Caco-2 (cell line): ENCODE measurements around the gene ARHGAP24. TPM values are rescaled to one million over a fixed set of nuclear protein-coding genes. Genes with fewer than 3 reads are reported as not detected.

Source experiments
- BruUV-seq: library from RNA; stranded (reverse); fragments of 400-500 nt; replicated peaks from 2 replicates; lab custom pipeline; 2021; lab: Mats Ljungman, UMichigan
- CTCF ChIA-PET: fragments of 300-600 bp; sonication (Branson Sonifier 250); formaldehyde crosslinking; loops from one replicate; lab custom pipeline; 2022; ENCODE audit warnings: antibody characterized with exemption; lab: Charles Lee
- POLR2A ChIA-PET: fragments of 300-600 bp; sonication (Branson Sonifier 250); formaldehyde crosslinking; loops from one replicate; lab custom pipeline; 2022; ENCODE audit warnings: antibody characterized with exemption; lab: Charles Lee
- DNase-seq, 2 experiments: peaks; one replicate each; pipeline versions ENCODE4 v3.0.0 to v3.0.0-alpha.2; 2020 to 2022
- H3K27me3 ChIP-seq: replicated peaks from 2 replicates; pipeline ENCODE4 v1.6.0; 2011; ENCODE audit warnings: low read length; ENCODE audit not compliant: control insufficient read depth, insufficient read depth
- H3K36me3 ChIP-seq: 2 replicates; pipeline ENCODE4 v1.5.1; 2011; ENCODE audit warnings: low read length; ENCODE audit not compliant: control insufficient read depth, insufficient read depth
- H3K4me1 ChIP-seq: fragments of 250-450 bp; sonication (Bioruptor Pico); 2 replicates; pipeline ENCODE4 v1.5.1; 2020; ENCODE audit warnings: mild to moderate bottlenecking
- H3K4me3 ChIP-seq: 2 replicates; pipeline ENCODE4 v1.5.1; 2011; ENCODE audit warnings: low read depth, mild to moderate bottlenecking, control low read depth, low read length
- H3K9me3 ChIP-seq: fragments of 250-450 bp; sonication (Bioruptor Pico); 2 replicates; pipeline ENCODE4 v1.5.1; 2020; ENCODE audit warnings: mild to moderate bottlenecking, moderate library complexity
- H3K27ac Mint-ChIP-seq: one replicate; pipeline ENCODE4 v1.8.0; 2022; ENCODE audit warnings: mixed read lengths; ENCODE audit not compliant: unreplicated experiment
- H3K27me3 Mint-ChIP-seq: one replicate; pipeline ENCODE4 v1.8.0; 2022; ENCODE audit warnings: mixed read lengths; ENCODE audit not compliant: insufficient read depth, unreplicated experiment
- H3K36me3 Mint-ChIP-seq: one replicate; pipeline ENCODE4 v1.8.0; 2022; ENCODE audit warnings: mild to moderate bottlenecking, mixed read lengths; ENCODE audit not compliant: insufficient read depth, unreplicated experiment
- H3K4me1 Mint-ChIP-seq: one replicate; pipeline ENCODE4 v1.8.0; 2022; ENCODE audit warnings: low read depth, mixed read lengths; ENCODE audit not compliant: unreplicated experiment
- H3K4me3 Mint-ChIP-seq: one replicate; pipeline ENCODE4 v1.8.0; 2022; ENCODE audit warnings: mild to moderate bottlenecking, moderate library complexity, mixed read lengths; ENCODE audit not compliant: unreplicated experiment
- H3K9me3 Mint-ChIP-seq: one replicate; pipeline ENCODE4 v1.8.0; 2022; ENCODE audit warnings: mixed read lengths; ENCODE audit not compliant: unreplicated experiment
- intact Hi-C: fragments of 100-400 bp; cut with micrococcal nuclease; formaldehyde crosslinking; loops from one replicate; pipeline ENCODE4 v1.10.0; 2022; ENCODE audit not compliant: unreplicated experiment
- total RNA-seq: library from RNA; stranded (reverse); gene quantifications from 2 replicates; pipeline ENCODE4 v1.2.3, GENCODE V29; 2022
- TF ChIP-seq, protein P1 (sequence below), 2 experiments: fragments of 200-600 bp in 1 of 2; IDR thresholded peaks; 1 replicate in 1 of 2; 2 replicates in 1 of 2; pipeline versions ENCODE4 v1.5.1 to v1.8.0; 2011 to 2022; ENCODE audit warnings: antibody characterized with exemption in 1 of 2, control low read depth in 1 of 2, inconsistent platforms in 1 of 2, low read depth in 1 of 2, low read length in 1 of 2, mild to moderate bottlenecking in 1 of 2, moderate library complexity in 1 of 2; ENCODE audit not compliant: insufficient read depth in 1 of 2, severe bottlenecking in 1 of 2, unreplicated experiment in 1 of 2

Gene ARHGAP24
- total RNA-seq, 1 experiment from 2014 or later: 2.8 TPM

GRCh38 chr4:85557016-85557901 is 82.3 kb downstream of the ARHGAP24 start:
- Mint-ChIP-seq H3K4me1 (no peaks in the 10 kb centered on the region), H3K36me3 (no peaks in the 10 kb centered on the region), H3K9me3 (peaks cover 14% of the 10 kb centered on the region), H3K27me3 (peaks cover 7% of the 10 kb centered on the region), H3K4me3 (no peak overlapping the region), H3K27ac (no peak overlapping the region)
- Histone ChIP-seq H3K27me3 (no peaks in the 10 kb centered on the region), H3K4me3 (no peak overlapping the region), H3K9me3 (no peaks in the 10 kb centered on the region), H3K36me3 (no peaks in the 10 kb centered on the region), H3K4me1 (no peaks in the 10 kb centered on the region)
- ChIA-PET POLR2A (no interaction called here), CTCF (interaction anchor here (0.6 kb wide), 2 partner anchors 193 to 333 kb away, joined by 3 to 5 read pairs; no protein-coding TSS in a partner anchor)
- no TSS peak for BruUV-seq
- no peak for DNase-seq
- TF ChIP-seq, protein P1, sequence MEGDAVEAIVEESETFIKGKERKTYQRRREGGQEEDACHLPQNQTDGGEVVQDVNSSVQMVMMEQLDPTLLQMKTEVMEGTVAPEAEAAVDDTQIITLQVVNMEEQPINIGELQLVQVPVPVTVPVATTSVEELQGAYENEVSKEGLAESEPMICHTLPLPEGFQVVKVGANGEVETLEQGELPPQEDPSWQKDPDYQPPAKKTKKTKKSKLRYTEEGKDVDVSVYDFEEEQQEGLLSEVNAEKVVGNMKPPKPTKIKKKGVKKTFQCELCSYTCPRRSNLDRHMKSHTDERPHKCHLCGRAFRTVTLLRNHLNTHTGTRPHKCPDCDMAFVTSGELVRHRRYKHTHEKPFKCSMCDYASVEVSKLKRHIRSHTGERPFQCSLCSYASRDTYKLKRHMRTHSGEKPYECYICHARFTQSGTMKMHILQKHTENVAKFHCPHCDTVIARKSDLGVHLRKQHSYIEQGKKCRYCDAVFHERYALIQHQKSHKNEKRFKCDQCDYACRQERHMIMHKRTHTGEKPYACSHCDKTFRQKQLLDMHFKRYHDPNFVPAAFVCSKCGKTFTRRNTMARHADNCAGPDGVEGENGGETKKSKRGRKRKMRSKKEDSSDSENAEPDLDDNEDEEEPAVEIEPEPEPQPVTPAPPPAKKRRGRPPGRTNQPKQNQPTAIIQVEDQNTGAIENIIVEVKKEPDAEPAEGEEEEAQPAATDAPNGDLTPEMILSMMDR (IDR thresholded peaks at IDR 0.05; ENCODE audit: insufficient read depth in 1 of 2, low read depth in 1 of 2, low read length in 1 of 2, severe bottlenecking in 1 of 2, unreplicated experiment in 1 of 2): no peak
- intact Hi-C loops: no loop called here

DNA sequence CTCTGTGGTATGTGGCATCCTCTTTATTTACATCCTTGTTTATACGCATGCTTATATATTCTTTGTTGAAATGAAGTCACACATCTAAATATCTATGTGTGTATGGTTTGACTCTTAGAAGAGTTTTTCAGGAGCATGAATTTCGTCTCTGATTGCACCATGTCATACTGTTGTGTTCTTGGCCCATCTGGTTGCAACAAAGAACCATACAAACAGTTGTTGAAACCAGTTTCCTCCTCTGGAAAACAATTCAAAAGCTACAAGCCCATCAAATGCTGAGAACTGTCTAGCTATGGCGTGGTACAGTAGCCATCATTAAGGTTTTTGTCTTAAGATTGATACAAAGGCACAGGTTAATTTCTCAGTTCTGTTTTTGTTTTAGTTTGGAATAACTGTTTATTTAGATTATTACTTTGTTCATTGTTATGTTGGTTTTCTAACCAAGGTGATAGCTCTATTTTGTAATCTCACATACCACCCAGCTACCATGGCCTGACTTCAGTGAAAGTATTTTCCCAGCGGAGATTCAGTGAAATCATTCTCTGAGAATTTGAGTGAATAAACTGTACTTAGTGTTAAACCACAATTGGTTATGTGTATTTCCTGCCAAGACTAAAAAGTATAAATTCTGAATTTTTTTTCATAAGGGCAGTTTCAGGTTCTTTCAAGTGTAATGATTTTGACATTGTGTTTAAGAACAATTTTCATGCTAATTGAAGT is 91.0 kb downstream of the ARHGAP24 start:
- intact Hi-C loops: no loop called here
- H3K27ac Mint-ChIP-seq: no peak overlapping the region
- DNase-seq: no peak

DNA sequence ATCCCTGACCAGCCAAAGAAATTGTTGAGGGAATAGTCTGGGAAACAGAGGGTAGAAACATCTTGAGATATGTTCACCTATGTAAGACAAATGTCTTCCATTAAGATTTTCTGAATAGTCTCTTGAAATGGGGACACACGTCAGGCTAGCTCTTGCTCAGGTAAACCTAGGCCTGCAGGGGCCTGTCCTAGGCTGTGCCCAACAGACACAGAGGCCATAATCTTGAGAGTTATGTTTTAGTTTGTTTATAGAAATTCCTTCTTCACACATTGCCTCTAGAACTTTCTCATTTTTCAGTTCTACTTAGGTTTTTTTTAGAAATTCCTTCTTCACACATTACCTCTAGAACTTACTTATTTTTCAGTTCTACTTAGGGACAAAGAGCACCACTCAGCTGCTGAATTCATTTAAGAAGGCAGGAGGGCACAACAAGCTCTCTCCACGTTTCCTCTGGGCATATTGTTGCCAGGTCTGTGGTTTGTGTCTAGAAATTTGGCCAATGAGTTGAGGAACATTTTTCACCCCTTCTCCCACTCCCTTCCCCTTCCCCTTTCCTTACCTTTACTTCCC is 94.9 kb downstream of the ARHGAP24 start:
- Histone ChIP-seq H3K36me3 (no peaks in the 10 kb centered on the region), H3K4me3 (no peak overlapping the region), H3K4me1 (no peaks in the 10 kb centered on the region), H3K27me3 (no peaks in the 10 kb centered on the region), H3K9me3 (no peaks in the 10 kb centered on the region)
- Mint-ChIP-seq H3K27ac (no peak overlapping the region), H3K4me1 (no peaks in the 10 kb centered on the region), H3K4me3 (no peak overlapping the region), H3K27me3 (peaks cover 3% of the 10 kb centered on the region), H3K9me3 (no peaks in the 10 kb centered on the region), H3K36me3 (no peaks in the 10 kb centered on the region)
- no peak for DNase-seq
- intact Hi-C loops: no loop called here
- TF ChIP-seq, protein P1 (IDR thresholded peaks at IDR 0.05; ENCODE audit: insufficient read depth in 1 of 2, low read depth in 1 of 2, low read length in 1 of 2, severe bottlenecking in 1 of 2, unreplicated experiment in 1 of 2): no peak
- ChIA-PET POLR2A (no interaction called here), CTCF (no interaction called here)
- no TSS peak for BruUV-seq

More for the DNA sequence above, 91.0 kb downstream of the ARHGAP24 start:
- TF ChIP-seq, protein P1 (IDR thresholded peaks at IDR 0.05; ENCODE audit: insufficient read depth in 1 of 2, low read depth in 1 of 2, low read length in 1 of 2, severe bottlenecking in 1 of 2, unreplicated experiment in 1 of 2): no peak
- H3K4me3 ChIP-seq: no peak overlapping the region
- ChIA-PET POLR2A (no interaction called here), CTCF (no interaction called here)
- Mint-ChIP-seq H3K4me1 (no peaks in the 10 kb centered on the region), H3K36me3 (no peaks in the 10 kb centered on the region), H3K9me3 (no peaks in the 10 kb centered on the region), H3K4me3 (no peak overlapping the region), H3K27me3 (peaks cover 10% of the 10 kb centered on the region)
- H3K9me3 ChIP-seq: no peaks in the 10 kb centered on the region
- no TSS peak for BruUV-seq
- no peaks in the 10 kb centered on the region for H3K36me3 ChIP-seq
- H3K27me3 ChIP-seq: no peaks in the 10 kb centered on the region
- H3K4me1 ChIP-seq: no peaks in the 10 kb centered on the region
